Memory B cell (primary cell): ENCODE measurements around the gene CATSPER1.

Source experiments
- ATAC-seq: fragments of 150-1000 bp; cut with Tn5 transposase; 2 replicates; pipeline ENCODE4 v1.10.0; 2021; ENCODE audit warnings: low read depth, mild to moderate bottlenecking, moderate library complexity
- DNase-seq, 2 donors: peaks; one replicate each; pipeline ENCODE4 v3.0.0; 2022; ENCODE audit warnings: low spot score in 2 of 2
- H3K27ac Mint-ChIP-seq: one replicate; pipeline ENCODE4 v1.8.0; 2022; ENCODE audit warnings: mild to moderate bottlenecking, moderate library complexity, mixed read lengths
- H3K27me3 Mint-ChIP-seq: one replicate; pipeline ENCODE4 v1.8.0; 2022; ENCODE audit warnings: mixed read lengths
- H3K36me3 Mint-ChIP-seq: one replicate; pipeline ENCODE4 v1.8.0; 2022; ENCODE audit warnings: mild to moderate bottlenecking, mixed read lengths
- H3K4me1 Mint-ChIP-seq: one replicate; pipeline ENCODE4 v1.8.0; 2022; ENCODE audit warnings: mixed read lengths
- H3K4me3 Mint-ChIP-seq: one replicate; pipeline ENCODE4 v1.8.0; 2022; ENCODE audit warnings: mild to moderate bottlenecking, moderate library complexity, mixed read lengths
- H3K9me3 Mint-ChIP-seq: one replicate; pipeline ENCODE4 v1.8.0; 2022; ENCODE audit warnings: mixed read lengths

CATSPER1 gene

GRCh38 chr11:66008095-66008467, 18.2 kb downstream of the CATSPER1 start:
- DNase-seq (no peak), ATAC-seq (no peak)
- H3K9me3 Mint-ChIP-seq = no peaks in the 10 kb centered on the region
- peaks cover 10% of the 10 kb centered on the region for H3K4me1 Mint-ChIP-seq
- H3K27me3 Mint-ChIP-seq = peaks cover 1% of the 10 kb centered on the region
- no peak overlapping the region for H3K27ac Mint-ChIP-seq
- no peak overlapping the region for H3K4me3 Mint-ChIP-seq
- H3K36me3 Mint-ChIP-seq = peaks cover 3% of the 10 kb centered on the region

GRCh38 chr11:66007201-66007634, 19.1 kb downstream of the CATSPER1 start:
- DNase-seq = no peak
- Mint-ChIP-seq H3K36me3 (peaks cover 3% of the 10 kb centered on the region), H3K27ac (no peak overlapping the region)

GRCh38 chr11:66006891-66007176, 19.4 kb downstream of the CATSPER1 start:
- Mint-ChIP-seq H3K9me3 (no peaks in the 10 kb centered on the region), H3K4me3 (no peak overlapping the region), H3K27ac (no peak overlapping the region), H3K4me1 (peaks cover 11% of the 10 kb centered on the region), H3K27me3 (no peaks in the 10 kb centered on the region), H3K36me3 (peaks cover 5% of the 10 kb centered on the region)
- no peak for DNase-seq
- ATAC-seq = no peak

More at GRCh38 chr11:66007201-66007634, 19.1 kb downstream of the CATSPER1 start:
- peaks cover 11% of the 10 kb centered on the region for H3K4me1 Mint-ChIP-seq
- no peaks in the 10 kb centered on the region for H3K27me3 Mint-ChIP-seq
- no peaks in the 10 kb centered on the region for H3K9me3 Mint-ChIP-seq
- H3K4me3 Mint-ChIP-seq = no peak overlapping the region
- ATAC-seq = no peak

GRCh38 chr11:66006134-66006890, 20.0 kb downstream of the CATSPER1 start:
- Mint-ChIP-seq H3K4me3 (no peak overlapping the region), H3K27me3 (no peaks in the 10 kb centered on the region), H3K4me1 (peaks cover 14% of the 10 kb centered on the region), H3K27ac (no peak overlapping the region), H3K9me3 (no peaks in the 10 kb centered on the region), H3K36me3 (peaks cover 6% of the 10 kb centered on the region)
- ATAC-seq (no peak), DNase-seq (no peak)

- peaks cover 12% of the 10 kb centered on the region for H3K36me3 Mint-ChIP-seq
- H3K27me3 Mint-ChIP-seq = no peaks in the 10 kb centered on the region
- DNase-seq = no peak
- H3K27ac Mint-ChIP-seq = no peak overlapping the region
- peaks cover 14% of the 10 kb centered on the region for H3K4me1 Mint-ChIP-seq
- no peak overlapping the region for H3K4me3 Mint-ChIP-seq
- H3K9me3 Mint-ChIP-seq = no peaks in the 10 kb centered on the region
- ATAC-seq = no peak
These were observed 22.1 kb downstream of the CATSPER1 start for GRCh38 chr11:66004186-66004585.

- no peaks in the 10 kb centered on the region for H3K27me3 Mint-ChIP-seq
- peaks cover 14% of the 10 kb centered on the region for H3K4me1 Mint-ChIP-seq
- H3K27ac Mint-ChIP-seq = peak overlapping the region; percentile 99
- peak overlapping the region; percentile 95 for H3K4me3 Mint-ChIP-seq
- ATAC-seq (no peak), DNase-seq (no peak)
- H3K9me3 Mint-ChIP-seq = no peaks in the 10 kb centered on the region
- H3K36me3 Mint-ChIP-seq = peaks cover 16% of the 10 kb centered on the region
These were observed 23.0 kb downstream of the CATSPER1 start for GRCh38 chr11:66003291-66003690.

- no peak for DNase-seq
- no peaks in the 10 kb centered on the region for H3K9me3 Mint-ChIP-seq
- peaks cover 20% of the 10 kb centered on the region for H3K36me3 Mint-ChIP-seq
- H3K27me3 Mint-ChIP-seq = no peaks in the 10 kb centered on the region
- peak overlapping the region; percentile 95 for H3K4me3 Mint-ChIP-seq
- ATAC-seq = peak; percentile 68
- peaks cover 15% of the 10 kb centered on the region for H3K4me1 Mint-ChIP-seq
- peak overlapping the region; percentile 99 for H3K27ac Mint-ChIP-seq
These were observed 23.5 kb downstream of the CATSPER1 start for GRCh38 chr11:66002648-66003225.

GRCh38 chr11:66001942-66002647, 24.2 kb downstream of the CATSPER1 start, which contains the start of the genes BANF1 and EIF1AD:
TSS of gene BANF1 (plus strand) at chr11:66002503. CDS start at chr11:66003251, 748 bp downstream.
TSS of gene EIF1AD (minus strand) at chr11:66002157. CDS start at chr11:66000389, 1,768 bp downstream.
- no peaks in the 10 kb centered on the region for H3K9me3 Mint-ChIP-seq
- H3K4me1 Mint-ChIP-seq = peaks cover 21% of the 10 kb centered on the region

GRCh38 chr11:65997286-65997685, 29.0 kb downstream of the CATSPER1 start:
- ATAC-seq = no peak
- Mint-ChIP-seq H3K27ac (peak overlapping the region; percentile 64), H3K4me3 (peak overlapping the region; percentile 24), H3K27me3 (no peaks in the 10 kb centered on the region), H3K36me3 (peaks cover 25% of the 10 kb centered on the region), H3K9me3 (no peaks in the 10 kb centered on the region), H3K4me1 (peaks cover 17% of the 10 kb centered on the region)
- DNase-seq = no peak

More at GRCh38 chr11:66001942-66002647, 24.2 kb downstream of the CATSPER1 start, which contains the start of the genes BANF1 and EIF1AD:
- peak within 1 kb of the TSS; percentile 95 for H3K4me3 Mint-ChIP-seq
- peak within 1 kb of the TSS; percentile 99 for H3K27ac Mint-ChIP-seq
- ATAC-seq (peak; percentile 70), DNase-seq (peak; percentile 93 to 96)
- no peaks in the 10 kb centered on the region for H3K27me3 Mint-ChIP-seq
- H3K36me3 Mint-ChIP-seq = peaks cover 26% of the 10 kb centered on the region

GRCh38 chr11:65992056-65992455, 34.2 kb downstream of the CATSPER1 start:
- no peaks in the 10 kb centered on the region for H3K27me3 Mint-ChIP-seq
- H3K27ac Mint-ChIP-seq = no peak overlapping the region
- ATAC-seq (no peak), DNase-seq (no peak)
- no peaks in the 10 kb centered on the region for H3K9me3 Mint-ChIP-seq
- H3K4me1 Mint-ChIP-seq = peaks cover 11% of the 10 kb centered on the region
- peaks cover 10% of the 10 kb centered on the region for H3K36me3 Mint-ChIP-seq
- H3K4me3 Mint-ChIP-seq = no peak overlapping the region

GRCh38 chr11:65988791-65989592, 37.3 kb downstream of the CATSPER1 start:
- Mint-ChIP-seq H3K36me3 (peaks cover 7% of the 10 kb centered on the region), H3K27ac (peak overlapping the region; percentile 87), H3K4me3 (no peak overlapping the region), H3K9me3 (no peaks in the 10 kb centered on the region), H3K27me3 (no peaks in the 10 kb centered on the region), H3K4me1 (peaks cover 5% of the 10 kb centered on the region)
- ATAC-seq = peak; percentile 95
- peak; percentile 86 to 93 for DNase-seq

- Mint-ChIP-seq H3K36me3 (peaks cover 7% of the 10 kb centered on the region), H3K4me3 (no peak overlapping the region), H3K9me3 (no peaks in the 10 kb centered on the region), H3K4me1 (peaks cover 5% of the 10 kb centered on the region), H3K27ac (no peak overlapping the region), H3K27me3 (no peaks in the 10 kb centered on the region)
- ATAC-seq (no peak), DNase-seq (no peak)
These were observed 38.9 kb downstream of the CATSPER1 start for GRCh38 chr11:65987336-65987735.

- DNase-seq (no peak), ATAC-seq (no peak)
- Mint-ChIP-seq H3K27me3 (no peaks in the 10 kb centered on the region), H3K4me3 (no peak overlapping the region), H3K36me3 (peaks cover 6% of the 10 kb centered on the region), H3K9me3 (no peaks in the 10 kb centered on the region), H3K4me1 (no peaks in the 10 kb centered on the region), H3K27ac (no peak overlapping the region)
These were observed 42.7 kb downstream of the CATSPER1 start for GRCh38 chr11:65983589-65983987.
